Suprapubic skin (tissue), 4 donors: ENCODE data around the gene MAST4. TPM values are rescaled to one million over a fixed set of nuclear protein-coding genes. Genes with fewer than 3 reads are reported as not detected.

ENCODE experiments used
- DNase-seq, 2 donors: peaks; one replicate each; pipeline ENCODE4 v3.0.0-alpha.2; 2019; ENCODE audit warnings: low spot score in 2 of 2
- H3K27ac ChIP-seq: fragments of 200-600 bp; sonication (generic); one replicate; pipeline ENCODE4 v1.5.1; 2019
- H3K27me3 ChIP-seq: fragments of 200-600 bp; sonication (generic); one replicate; pipeline ENCODE4 v1.5.1; 2019
- H3K36me3 ChIP-seq: fragments of 200-600 bp; sonication (generic); one replicate; pipeline ENCODE4 v1.5.1; 2019
- H3K4me1 ChIP-seq: fragments of 200-600 bp; sonication (generic); one replicate; pipeline ENCODE4 v1.5.1; 2019
- H3K4me3 ChIP-seq: fragments of 200-600 bp; sonication (generic); one replicate; pipeline ENCODE4 v1.5.1; 2019; ENCODE audit warnings: mild to moderate bottlenecking
- H3K9me3 ChIP-seq: fragments of 200-600 bp; sonication (generic); one replicate; pipeline ENCODE4 v1.5.1; 2019
- CTCF ChIP-seq, 2 donors: fragments of 200-600 bp in 1 of 2; fragments of 450-650 bp in 1 of 2; sonication (generic) in 1 of 2; IDR thresholded peaks; one replicate each; pipeline ENCODE4 v1.5.1; 2016 to 2019; ENCODE audit warnings: antibody characterized with exemption in 2 of 2, mild to moderate bottlenecking in 1 of 2, moderate library complexity in 1 of 2
- EP300 ChIP-seq: sonication (generic); formaldehyde crosslinking; IDR thresholded peaks from one replicate; pipeline ENCODE4 v1.6.1; 2017; ENCODE audit warnings: antibody characterized with exemption
- POLR2A ChIP-seq, 2 donors: fragments of 450-650 bp; IDR thresholded peaks; one replicate each; pipeline ENCODE4 v1.6.1; 2017; ENCODE audit warnings: antibody characterized with exemption in 2 of 2, mild to moderate bottlenecking in 2 of 2, moderate library complexity in 2 of 2
- POLR2AphosphoS5 ChIP-seq, 3 donors: sonication (generic); formaldehyde crosslinking; IDR thresholded peaks; one replicate each; pipeline ENCODE4 v1.6.1; 2017; ENCODE audit warnings: antibody characterized with exemption in 3 of 3
- WGBS: methylation state at CpG from one replicate; pipeline ENCODE4 v1.1.5; 2018; 5-methylcytosine and 5-hydroxymethylcytosine counted together
- total RNA-seq, 4 donors: library from RNA; depleted of rRNA; stranded (reverse); fragments of >200 nt; gene quantifications; one replicate each; pipeline ENCODE4 v1.1.0, GENCODE V29; 2016

MAST4 gene
- total RNA-seq, 4 donors from 2014 or later = 79.2 to 144 (median 98.1) TPM

- H3K9me3 ChIP-seq = no peaks in the 10 kb centered on the region
- DNase-seq = no peak
- no peaks in the 10 kb centered on the region for H3K36me3 ChIP-seq
- peaks cover 18% of the 10 kb centered on the region for H3K4me1 ChIP-seq
- H3K4me3 ChIP-seq = no peak overlapping the region
- H3K27ac ChIP-seq = no peak overlapping the region
- 86% methylated on average over 5 of the region's 5 CpGs for WGBS
- TF ChIP-seq POLR2AphosphoS5 (IDR thresholded peaks at IDR 0.05) (no peak), EP300 (no peak), CTCF (IDR thresholded peaks at IDR 0.05) (no peak), POLR2A (IDR thresholded peaks at IDR 0.05) (no peak)
- no peaks in the 10 kb centered on the region for H3K27me3 ChIP-seq
Measured at GRCh38 chr5:67204821-67205220, 608.6 kb downstream of the MAST4 start.

GRCh38 chr5:67205981-67206380 lies 609.8 kb downstream of the MAST4 start:
- Histone ChIP-seq H3K9me3 (no peaks in the 10 kb centered on the region), H3K4me1 (peaks cover 18% of the 10 kb centered on the region), H3K36me3 (no peaks in the 10 kb centered on the region), H3K4me3 (no peak overlapping the region), H3K27me3 (no peaks in the 10 kb centered on the region), H3K27ac (no peak overlapping the region)
- DNase-seq = no peak
- TF ChIP-seq EP300 = no peak
- TF ChIP-seq POLR2A (IDR thresholded peaks at IDR 0.05) = no peak
- TF ChIP-seq CTCF (IDR thresholded peaks at IDR 0.05) = no peak
- no peak for TF ChIP-seq POLR2AphosphoS5 (IDR thresholded peaks at IDR 0.05)
- WGBS = 93% methylated on average over 3 of the region's 3 CpGs

- Histone ChIP-seq H3K27me3 (no peaks in the 10 kb centered on the region), H3K36me3 (no peaks in the 10 kb centered on the region), H3K4me3 (no peak overlapping the region), H3K4me1 (peaks cover 18% of the 10 kb centered on the region), H3K27ac (no peak overlapping the region), H3K9me3 (no peaks in the 10 kb centered on the region)
- no peak for TF ChIP-seq EP300
- no peak for TF ChIP-seq CTCF (IDR thresholded peaks at IDR 0.05)
- no peak for TF ChIP-seq POLR2A (IDR thresholded peaks at IDR 0.05)
- no peak for TF ChIP-seq POLR2AphosphoS5 (IDR thresholded peaks at IDR 0.05)
- no peak for DNase-seq
- 79% methylated on average over 2 of the region's 2 CpGs for WGBS
Measured at GRCh38 chr5:67206461-67206860, 610.3 kb downstream of the MAST4 start.

GRCh38 chr5:67206929-67207328 lies 610.7 kb downstream of the MAST4 start:
- no peak for DNase-seq

GRCh38 chr5:67208403-67208802 lies 612.2 kb downstream of the MAST4 start:
- DNase-seq = no peak
- Histone ChIP-seq H3K36me3 (no peaks in the 10 kb centered on the region), H3K4me1 (peaks cover 18% of the 10 kb centered on the region), H3K4me3 (no peak overlapping the region), H3K27me3 (no peaks in the 10 kb centered on the region), H3K27ac (no peak overlapping the region), H3K9me3 (no peaks in the 10 kb centered on the region)
- TF ChIP-seq POLR2A (IDR thresholded peaks at IDR 0.05) (no peak), CTCF (IDR thresholded peaks at IDR 0.05) (no peak)
- WGBS = 89% methylated on average over 3 of the region's 3 CpGs

More at GRCh38 chr5:67206929-67207328, 610.7 kb downstream of the MAST4 start:
- peaks cover 18% of the 10 kb centered on the region for H3K4me1 ChIP-seq
- WGBS = 58% methylated on average over 4 of the region's 4 CpGs
- TF ChIP-seq POLR2A (IDR thresholded peaks at IDR 0.05) (no peak), EP300 (no peak), CTCF (IDR thresholded peaks at IDR 0.05) (no peak), POLR2AphosphoS5 (IDR thresholded peaks at IDR 0.05) (no peak)
- H3K36me3 ChIP-seq = no peaks in the 10 kb centered on the region
- H3K4me3 ChIP-seq = no peak overlapping the region
- H3K9me3 ChIP-seq = no peaks in the 10 kb centered on the region
- H3K27me3 ChIP-seq = no peaks in the 10 kb centered on the region
- no peak overlapping the region for H3K27ac ChIP-seq
